ENCODE data around the gene HOMER1.

DNA sequence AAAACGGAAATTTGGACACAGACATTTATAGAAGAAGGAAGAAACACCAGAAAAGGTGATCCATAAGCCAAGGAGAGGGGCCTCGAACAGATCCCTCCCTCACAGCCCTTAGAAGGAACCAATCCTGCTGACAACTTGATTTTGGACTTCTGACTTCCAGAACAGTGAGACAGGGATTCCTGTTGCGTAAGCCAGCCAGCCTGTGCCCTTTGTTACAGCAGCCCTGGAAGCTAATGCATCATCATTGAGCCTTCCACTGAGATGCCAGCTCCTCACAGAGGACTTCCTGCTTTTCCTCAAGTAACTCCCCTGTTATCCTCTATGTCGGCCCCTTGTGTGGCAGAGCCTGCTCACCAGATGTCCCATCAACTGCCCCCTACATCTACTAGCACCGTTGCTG, 183.9 kb downstream of the HOMER1 start:
- TF ChIP-seq, protein P1, sequence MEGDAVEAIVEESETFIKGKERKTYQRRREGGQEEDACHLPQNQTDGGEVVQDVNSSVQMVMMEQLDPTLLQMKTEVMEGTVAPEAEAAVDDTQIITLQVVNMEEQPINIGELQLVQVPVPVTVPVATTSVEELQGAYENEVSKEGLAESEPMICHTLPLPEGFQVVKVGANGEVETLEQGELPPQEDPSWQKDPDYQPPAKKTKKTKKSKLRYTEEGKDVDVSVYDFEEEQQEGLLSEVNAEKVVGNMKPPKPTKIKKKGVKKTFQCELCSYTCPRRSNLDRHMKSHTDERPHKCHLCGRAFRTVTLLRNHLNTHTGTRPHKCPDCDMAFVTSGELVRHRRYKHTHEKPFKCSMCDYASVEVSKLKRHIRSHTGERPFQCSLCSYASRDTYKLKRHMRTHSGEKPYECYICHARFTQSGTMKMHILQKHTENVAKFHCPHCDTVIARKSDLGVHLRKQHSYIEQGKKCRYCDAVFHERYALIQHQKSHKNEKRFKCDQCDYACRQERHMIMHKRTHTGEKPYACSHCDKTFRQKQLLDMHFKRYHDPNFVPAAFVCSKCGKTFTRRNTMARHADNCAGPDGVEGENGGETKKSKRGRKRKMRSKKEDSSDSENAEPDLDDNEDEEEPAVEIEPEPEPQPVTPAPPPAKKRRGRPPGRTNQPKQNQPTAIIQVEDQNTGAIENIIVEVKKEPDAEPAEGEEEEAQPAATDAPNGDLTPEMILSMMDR (IDR thresholded peaks at IDR 0.05; ENCODE audit: low read depth, low read length) = no peak
- TF ChIP-seq MYC (IDR thresholded peaks at IDR 0.05; ENCODE audit: low read depth, low read length) (no peak), POLR2A (IDR thresholded peaks at IDR 0.05; ENCODE audit: extremely low read depth, insufficient read length) (no peak)
